Activated B cell treated with CpG ODN at 0.5 μM for 24 hours (primary cell): ENCODE measurements around the gene EID2B. TPM values are rescaled to one million over a fixed set of nuclear protein-coding genes. Genes with fewer than 3 reads are reported as not detected.

ENCODE experiments used
- ATAC-seq: fragments of 200-7000 bp; cut with Tn5 transposase; one replicate; pipeline ENCODE4 v1.10.0; 2021; ENCODE audit warnings: low read depth, mild to moderate bottlenecking, moderate library complexity
- CTCF ChIA-PET: fragments of 350-600 bp; sonication (Branson Sonifier 250); formaldehyde crosslinking; loops from one replicate; lab custom pipeline; 2021; ENCODE audit warnings: antibody characterized with exemption; lab: Charles Lee
- POLR2A ChIA-PET: fragments of 350-600 bp; sonication (Branson Sonifier 250); formaldehyde crosslinking; loops from one replicate; lab custom pipeline; 2021; ENCODE audit warnings: antibody characterized with exemption; lab: Charles Lee
- DNase-seq: peaks from one replicate; pipeline ENCODE4 v3.0.0; 2022
- H3K27ac Mint-ChIP-seq: one replicate; pipeline ENCODE4 v1.8.0; 2020; ENCODE audit warnings: mixed read lengths
- H3K27me3 Mint-ChIP-seq: one replicate; pipeline ENCODE4 v1.8.0; 2021; ENCODE audit warnings: mixed read lengths
- H3K36me3 Mint-ChIP-seq: one replicate; pipeline ENCODE4 v1.8.0; 2021; ENCODE audit warnings: low read depth, mixed read lengths
- H3K4me1 Mint-ChIP-seq: one replicate; pipeline ENCODE4 v1.8.0; 2021; ENCODE audit warnings: mixed read lengths
- H3K4me3 Mint-ChIP-seq: one replicate; pipeline ENCODE4 v1.8.0; 2020; ENCODE audit warnings: mild to moderate bottlenecking, mixed read lengths
- H3K9me3 Mint-ChIP-seq: one replicate; pipeline ENCODE4 v1.8.0; 2020; ENCODE audit warnings: mixed read lengths
- CTCF ChIP-seq: fragments of 200-600 bp; IDR thresholded peaks from one replicate; pipeline ENCODE4 v1.8.0; 2022; ENCODE audit warnings: antibody characterized with exemption, mild to moderate bottlenecking
- intact Hi-C: fragments of 100-400 bp; cut with micrococcal nuclease; formaldehyde crosslinking; loops from one replicate; pipeline ENCODE4 v1.15.1; 2024
- total RNA-seq: library from RNA; stranded (reverse); gene quantifications from 2 replicates; pipeline ENCODE4 v1.2.3, GENCODE V29; 2022

The EID2B gene
- total RNA-seq, 1 donor from 2014 or later: 4.0 TPM

GRCh38 chr19:39542206-39542605, 9.6 kb upstream of the EID2B start:
- ATAC-seq (no peak), DNase-seq (no peak)
- peaks cover 3% of the 10 kb centered on the region for H3K27me3 Mint-ChIP-seq
- intact Hi-C loops: loop anchor here (5.0 kb wide), 1 partner anchor 290 kb away; the partner anchor contains the start of gene DYRK1B
- H3K27ac Mint-ChIP-seq: no peak overlapping the region
- H3K36me3 Mint-ChIP-seq: peaks cover 4% of the 10 kb centered on the region
- H3K4me1 Mint-ChIP-seq: peaks cover 39% of the 10 kb centered on the region
- TF ChIP-seq CTCF: no peak
- no peaks in the 10 kb centered on the region for H3K9me3 Mint-ChIP-seq
- ChIA-PET CTCF (no interaction called here), POLR2A (interaction anchor here (0.8 to 1.7 kb wide), 2 partner anchors 106 to 207 kb away, joined by 3 to 6 read pairs; partner anchors contain the start of gene RPS16)
- H3K4me3 Mint-ChIP-seq: no peak overlapping the region

- TF ChIP-seq CTCF: peak; percentile 27
- Mint-ChIP-seq H3K9me3 (no peaks in the 10 kb centered on the region), H3K4me3 (peak overlapping the region; percentile 95), H3K4me1 (peaks cover 40% of the 10 kb centered on the region), H3K27me3 (no peaks in the 10 kb centered on the region), H3K36me3 (peaks cover 4% of the 10 kb centered on the region), H3K27ac (peak overlapping the region; percentile 93)
- ChIA-PET POLR2A (interaction anchor here (0.9 kb wide), 1 partner anchor 104 kb away, joined by 3 read pairs; the partner anchor contains the start of gene RPS16), CTCF (interaction anchor here (0.9 to 1.3 kb wide), 3 partner anchors 66 to 418 kb away, joined by 3 to 4 read pairs (median 3); no protein-coding TSS in a partner anchor)
- ATAC-seq (no peak), DNase-seq (no peak)
- intact Hi-C loops: loop anchor here (1.0 to 5.0 kb wide), 2 partner anchors 8 to 292 kb away; partner anchors contain the start of genes DYRK1B and EID2B
Observed at GRCh38 chr19:39540333-39540673, 7.7 kb upstream of the EID2B start.

GRCh38 chr19:39539518-39540332, 7.1 kb upstream of the EID2B start, which contains the start of gene EID2:
TSS of gene EID2 (minus strand) at chr19:39540161. CDS start at chr19:39540079, 82 bp downstream.
- Mint-ChIP-seq H3K4me3 (peak within 1 kb of the TSS; percentile 95), H3K36me3 (peaks cover 4% of the 10 kb centered on the region), H3K27me3 (no peaks in the 10 kb centered on the region), H3K9me3 (no peaks in the 10 kb centered on the region), H3K4me1 (peaks cover 40% of the 10 kb centered on the region), H3K27ac (peak within 1 kb of the TSS; percentile 93)
- ATAC-seq (peak; percentile 95), DNase-seq (peak; percentile 88)
- intact Hi-C loops: loop anchor here (1.0 to 5.0 kb wide), 2 partner anchors 7 to 293 kb away; partner anchors contain the start of genes DYRK1B and EID2B
- ChIA-PET CTCF (interaction anchor here (0.9 to 1.4 kb wide), 4 partner anchors 65 to 417 kb away, joined by 3 to 4 read pairs (median 3); no protein-coding TSS in a partner anchor), POLR2A (interaction anchor here (0.7 to 1.5 kb wide), 4 partner anchors 104 to 142 kb away, joined by 3 read pairs; partner anchors contain the start of gene RPS16)
- no peak for TF ChIP-seq CTCF

- H3K36me3 Mint-ChIP-seq: peaks cover 4% of the 10 kb centered on the region
- peaks cover 40% of the 10 kb centered on the region for H3K4me1 Mint-ChIP-seq
- no peak for DNase-seq
- POLR2A ChIA-PET: interaction anchor here (0.5 to 1.5 kb wide), 5 partner anchors 11 to 141 kb away, joined by 3 to 6 read pairs (median 3); partner anchors contain the start of gene RPS16
- intact Hi-C loops: no loop called here
- no peaks in the 10 kb centered on the region for H3K9me3 Mint-ChIP-seq
- TF ChIP-seq CTCF: no peak
- H3K27me3 Mint-ChIP-seq: no peaks in the 10 kb centered on the region
- CTCF ChIA-PET: interaction anchor here (1.4 kb wide), 1 partner anchor 64 kb away, joined by 3 read pairs; no protein-coding TSS in a partner anchor
- peak overlapping the region; percentile 77 for H3K27ac Mint-ChIP-seq
- peak overlapping the region; percentile 88 for H3K4me3 Mint-ChIP-seq
- ATAC-seq: no peak
Observed at GRCh38 chr19:39539165-39539517, 6.5 kb upstream of the EID2B start.
